Stimulated activated CD8-positive, alpha-beta memory T cell treated with anti-CD3 and anti-CD28 coated beads, Interleukin-4, amount 100 ng/mL, for 4 hours (primary cell): ENCODE results near the gene NSDHL.
"Not testable (repeated sequence)": the region's sequence is repeated elsewhere in the genome, so short reads cannot be mapped to it uniquely, and the experiment has no call there.

Experiments used
- DNase-seq, 2 donors: peaks; one replicate each; pipeline ENCODE4 v3.0.0-alpha.2; 2020; ENCODE audit warnings: low read depth in 2 of 2, low spot score in 1 of 2

Gene NSDHL

DNA sequence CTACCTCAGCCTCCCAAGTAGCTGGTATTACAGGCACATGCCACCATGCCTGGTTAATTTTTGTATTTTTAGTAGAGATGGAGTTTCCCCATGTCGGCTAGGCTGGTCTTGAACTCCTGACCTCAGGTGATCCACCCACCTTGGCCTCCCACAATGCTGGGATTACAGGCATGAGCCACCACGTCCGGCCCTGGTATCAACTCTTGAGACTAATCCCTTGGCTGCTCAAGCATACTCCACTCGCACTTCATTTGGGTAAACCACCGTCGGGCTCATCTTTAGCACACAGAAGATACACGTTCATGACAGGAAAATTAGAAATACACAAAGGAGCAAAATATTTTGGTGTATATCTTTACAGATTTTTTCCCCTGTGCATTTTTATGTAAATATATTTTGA lies 79.2 kb downstream of the NSDHL start:
- not testable (repeated sequence) for DNase-seq

DNA sequence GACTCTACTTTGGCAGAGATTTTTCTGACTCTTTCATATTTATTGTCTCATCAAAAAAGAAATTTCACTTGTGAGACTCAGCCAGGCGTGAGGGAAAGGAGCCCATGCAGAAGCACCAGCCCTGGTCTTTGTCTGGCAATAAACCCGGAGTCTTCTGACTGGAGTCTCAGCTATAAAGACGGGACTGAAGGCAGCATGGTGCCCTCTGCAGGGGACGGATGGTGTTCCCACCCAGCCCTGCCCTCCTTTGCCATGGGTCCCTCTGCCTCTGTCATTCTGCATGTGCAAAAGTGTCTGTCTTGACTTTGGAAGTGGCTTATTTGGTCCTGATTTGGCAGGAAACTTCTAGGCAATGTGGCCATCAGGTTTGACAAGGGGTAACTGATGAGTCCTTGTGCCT lies 81.2 kb downstream of the NSDHL start:
- DNase-seq, result no peak

DNA sequence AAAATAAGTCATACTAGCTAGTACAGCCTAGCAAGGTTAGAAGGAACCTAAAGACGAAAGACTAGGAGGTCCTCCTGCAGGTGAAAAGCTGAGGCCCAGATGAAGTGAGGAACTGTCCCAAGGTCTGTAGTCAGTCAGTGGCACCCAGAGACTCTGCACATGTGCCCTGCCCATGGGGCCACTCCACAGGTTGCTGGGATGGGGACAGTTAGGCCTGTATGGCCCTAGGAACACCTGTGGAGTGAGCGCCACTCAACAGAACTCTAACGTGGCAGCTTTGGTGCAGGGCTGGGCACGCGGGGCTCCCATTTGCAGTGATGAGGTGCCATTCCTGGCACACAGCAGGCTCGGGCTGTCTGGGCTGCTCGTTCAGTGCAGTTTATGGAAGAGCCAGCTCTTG lies 81.8 kb downstream of the NSDHL start:
- DNase-seq, result no peak

DNA sequence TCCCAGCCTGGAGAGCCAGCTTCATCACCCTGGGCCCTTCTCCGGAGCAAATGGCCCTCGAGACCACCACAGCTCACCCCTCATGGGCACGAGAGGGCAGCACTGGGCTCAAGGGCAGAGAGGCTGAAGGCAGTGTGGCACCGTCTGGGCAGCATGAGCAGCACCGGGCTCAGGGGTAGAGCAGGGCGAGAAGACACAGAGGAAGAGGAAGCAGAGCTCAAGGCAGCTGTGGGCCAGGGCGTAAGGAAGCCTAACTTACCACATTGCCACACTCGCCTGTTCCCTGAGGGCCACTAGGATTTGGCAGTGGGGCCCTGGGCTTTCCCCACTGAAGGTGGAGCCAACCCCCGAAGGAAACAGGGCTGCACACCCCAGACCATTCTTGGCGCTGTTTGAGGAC lies 82.5 kb downstream of the NSDHL start:
- no peak for DNase-seq

DNA sequence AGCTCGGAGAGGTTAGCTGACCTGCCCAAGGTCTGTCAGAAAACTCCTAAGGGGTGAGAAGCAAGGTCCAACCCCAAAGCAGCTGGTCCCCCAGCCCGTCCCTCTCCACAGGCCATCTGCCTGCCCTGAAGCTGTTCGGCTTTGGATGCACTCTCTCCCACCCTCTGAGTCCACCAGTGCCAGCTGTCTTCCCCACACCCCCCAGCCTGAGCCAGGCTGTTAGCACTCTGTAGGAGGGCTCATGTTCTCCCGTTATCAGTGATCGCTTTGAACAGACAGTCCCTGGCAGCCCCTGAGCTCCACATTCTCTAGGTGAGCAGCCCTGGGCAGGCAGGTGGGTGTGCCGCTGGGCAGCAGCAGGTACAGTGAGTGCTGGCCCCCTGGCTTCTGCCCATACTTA lies 83.0 kb downstream of the NSDHL start:
- no peak for DNase-seq

DNA sequence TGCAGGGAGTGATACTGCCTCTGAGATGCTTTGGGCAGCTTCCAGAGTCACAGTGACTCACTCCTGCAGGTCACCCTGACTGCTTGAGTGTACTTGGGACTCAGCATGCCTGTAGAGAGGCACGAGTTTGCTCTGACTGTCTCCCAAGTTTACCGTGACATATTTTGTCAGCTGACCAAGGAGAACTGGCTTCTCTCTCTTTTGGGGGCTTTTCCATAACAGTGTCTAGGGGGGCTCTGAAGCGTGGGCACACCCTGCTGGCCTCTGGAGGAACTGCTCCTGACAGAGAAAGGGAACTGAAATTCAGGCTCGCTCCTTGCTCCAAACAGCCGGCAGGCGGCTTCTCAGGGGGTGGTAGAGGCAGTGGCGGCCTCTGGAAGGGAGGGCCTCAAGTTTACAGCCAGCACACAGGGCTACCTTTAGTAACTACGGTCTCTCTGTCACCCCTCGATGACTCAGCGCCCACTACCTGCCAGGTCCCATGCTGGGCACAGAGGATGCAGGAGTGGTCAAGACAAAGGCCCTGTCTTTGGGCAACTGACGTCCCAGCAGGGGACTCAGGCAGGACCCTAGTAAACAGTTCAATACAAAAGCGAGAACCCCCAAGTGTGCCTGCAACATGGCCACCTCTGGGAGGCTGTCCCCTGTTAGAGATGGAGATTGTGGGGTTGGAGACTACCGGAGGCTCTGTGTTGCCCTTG lies 84.8 kb downstream of the NSDHL start:
- DNase-seq, result no peak

DNA sequence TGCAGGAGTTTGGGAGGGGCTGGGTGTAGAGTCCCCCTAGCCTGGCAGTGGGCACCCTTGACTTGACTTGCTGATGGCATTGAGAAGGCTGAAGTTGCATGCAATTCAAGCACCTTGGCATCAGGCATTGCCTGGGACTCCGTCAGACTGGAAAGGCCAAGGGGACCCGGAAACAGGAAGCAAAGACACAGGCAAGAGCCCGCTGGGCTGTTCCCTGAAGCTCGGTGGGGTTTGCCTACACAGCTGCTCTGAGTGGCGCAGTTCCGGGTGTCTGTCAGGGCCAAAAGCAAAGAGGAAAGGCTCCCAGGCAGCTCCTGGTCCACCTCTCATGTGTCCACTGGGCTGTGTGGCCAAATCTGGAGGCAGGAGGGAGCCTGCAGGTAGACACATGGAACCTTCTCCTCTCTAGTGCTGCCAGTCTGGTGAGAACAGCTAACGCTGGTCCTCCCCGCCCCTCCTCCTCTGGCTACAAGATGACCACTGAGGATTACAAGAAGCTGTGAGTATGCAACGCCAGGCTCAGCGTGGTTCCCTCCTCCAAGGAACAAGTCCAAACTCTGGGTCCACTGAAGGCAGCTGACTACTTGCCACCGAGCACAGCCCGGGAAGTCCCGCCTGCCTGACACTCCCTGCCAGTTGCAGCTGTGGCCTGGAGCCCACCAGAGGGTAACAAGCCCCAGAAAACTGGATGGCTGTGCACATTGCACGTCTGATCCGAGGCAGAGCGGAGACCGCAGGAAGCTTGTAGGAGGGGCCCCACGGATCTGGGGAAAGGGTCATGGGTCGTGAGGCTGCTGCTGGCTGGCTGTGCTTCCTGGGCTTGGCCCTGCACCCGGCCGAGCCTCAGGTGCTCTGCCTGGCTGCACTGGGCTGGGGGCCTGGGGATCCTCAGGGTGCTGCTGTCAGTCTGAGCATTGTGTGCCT lies 87.1 kb downstream of the NSDHL start:
- no peak for DNase-seq

DNA sequence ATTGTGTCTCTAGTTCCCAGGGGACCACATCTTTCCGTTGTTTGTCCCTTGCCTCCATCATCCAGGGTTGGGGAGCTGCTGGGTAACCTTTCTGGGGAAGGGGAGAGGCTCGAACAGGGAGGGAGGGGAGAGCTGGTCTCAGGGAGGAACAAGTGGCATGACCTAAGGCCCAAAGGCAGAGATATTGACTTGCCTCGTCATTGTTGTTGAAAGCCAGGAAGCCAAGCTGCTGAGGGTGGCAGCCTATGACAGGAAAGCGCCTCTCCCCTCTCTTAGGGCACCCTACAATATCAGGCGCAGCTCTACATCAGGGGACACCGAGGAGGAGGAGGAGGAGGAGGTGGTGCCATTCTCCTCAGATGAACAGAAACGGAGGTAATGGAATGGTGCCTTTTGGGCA lies 87.8 kb downstream of the NSDHL start:
- no peak for DNase-seq
